Skeletal muscle satellite cell (primary cell): ENCODE data around the gene GRK3.

ENCODE experiments used
- H3K27me3 ChIP-seq: 2 replicates; pipeline ENCODE4 v1.7.0; 2013; ENCODE audit warnings: low read length; ENCODE audit not compliant: control insufficient read depth, insufficient read depth
- H3K36me3 ChIP-seq: 2 replicates; pipeline ENCODE4 v1.7.0; 2013; ENCODE audit warnings: mild to moderate bottlenecking, control low read depth, low read length; ENCODE audit not compliant: insufficient read depth
- H3K4me1 ChIP-seq: 2 replicates; pipeline ENCODE4 v1.7.0; 2013; ENCODE audit warnings: low read length; ENCODE audit not compliant: control insufficient read depth, insufficient read depth
- H3K4me2 ChIP-seq: 2 replicates; pipeline ENCODE4 v1.7.0; 2013; ENCODE audit warnings: mild to moderate bottlenecking, low read length
- H3K4me3 ChIP-seq: 2 replicates; pipeline ENCODE4 v1.7.0; 2013; ENCODE audit warnings: low read length
- H3K9ac ChIP-seq: 2 replicates; pipeline ENCODE4 v1.7.0; 2013; ENCODE audit warnings: mild to moderate bottlenecking, low read depth, low read length, moderate library complexity
- H3K9me3 ChIP-seq: replicated peaks from 2 replicates; pipeline ENCODE4 v1.7.0; 2013; ENCODE audit warnings: mild to moderate bottlenecking, control low read depth, low read length

GRK3 gene

DNA sequence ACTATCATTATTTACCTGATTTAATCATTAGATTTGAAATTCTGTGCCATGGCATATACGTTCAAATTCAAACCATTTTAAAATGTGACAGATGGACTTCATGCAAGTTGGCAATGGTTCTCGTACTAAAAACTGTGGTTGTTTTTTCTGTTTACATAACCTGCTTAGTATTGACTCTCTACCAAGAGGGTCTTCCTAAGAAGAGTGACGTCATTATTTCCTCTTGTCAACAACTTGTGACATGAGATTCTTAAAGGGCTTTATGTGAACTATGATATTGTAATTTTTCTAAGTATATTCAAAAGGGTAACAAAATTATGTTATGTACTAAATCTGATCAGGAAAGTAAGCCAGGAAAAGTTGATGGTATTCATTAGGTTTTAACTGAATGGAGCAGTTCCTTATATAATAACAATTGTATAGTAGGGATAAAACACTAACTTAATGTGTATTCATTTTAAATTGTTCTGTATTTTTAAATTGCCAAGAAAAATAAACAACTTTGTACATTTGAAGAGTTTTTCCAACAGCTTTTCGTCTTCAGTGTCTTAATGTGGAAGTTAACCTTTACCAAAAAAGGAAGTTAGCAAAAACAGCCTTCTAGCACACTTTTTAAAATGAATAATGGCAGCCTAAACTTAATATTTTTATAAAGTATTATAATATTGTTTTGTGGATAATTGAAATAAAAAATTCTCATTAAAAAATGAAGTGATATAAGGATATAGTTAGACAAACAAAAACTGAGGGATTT lies 87.0 kb downstream of the GRK3 start:
- H3K9me3 ChIP-seq: no peaks in the 10 kb centered on the region
- no peaks in the 10 kb centered on the region for H3K36me3 ChIP-seq
- H3K27me3 ChIP-seq: peaks cover 3% of the 10 kb centered on the region
- H3K9ac ChIP-seq: no peak overlapping the region
- H3K4me2 ChIP-seq: no peak overlapping the region
- H3K4me3 ChIP-seq: no peak overlapping the region
- peaks cover 3% of the 10 kb centered on the region for H3K4me1 ChIP-seq

- H3K4me3 ChIP-seq: no peak overlapping the region
- H3K27me3 ChIP-seq: peaks cover 4% of the 10 kb centered on the region
- H3K4me2 ChIP-seq: no peak overlapping the region
- H3K9ac ChIP-seq: no peak overlapping the region
- no peaks in the 10 kb centered on the region for H3K9me3 ChIP-seq
- no peaks in the 10 kb centered on the region for H3K36me3 ChIP-seq
- H3K4me1 ChIP-seq: no peaks in the 10 kb centered on the region
Observed at GRCh38 chr22:25654676-25655075, 90.2 kb downstream of the GRK3 start.

DNA sequence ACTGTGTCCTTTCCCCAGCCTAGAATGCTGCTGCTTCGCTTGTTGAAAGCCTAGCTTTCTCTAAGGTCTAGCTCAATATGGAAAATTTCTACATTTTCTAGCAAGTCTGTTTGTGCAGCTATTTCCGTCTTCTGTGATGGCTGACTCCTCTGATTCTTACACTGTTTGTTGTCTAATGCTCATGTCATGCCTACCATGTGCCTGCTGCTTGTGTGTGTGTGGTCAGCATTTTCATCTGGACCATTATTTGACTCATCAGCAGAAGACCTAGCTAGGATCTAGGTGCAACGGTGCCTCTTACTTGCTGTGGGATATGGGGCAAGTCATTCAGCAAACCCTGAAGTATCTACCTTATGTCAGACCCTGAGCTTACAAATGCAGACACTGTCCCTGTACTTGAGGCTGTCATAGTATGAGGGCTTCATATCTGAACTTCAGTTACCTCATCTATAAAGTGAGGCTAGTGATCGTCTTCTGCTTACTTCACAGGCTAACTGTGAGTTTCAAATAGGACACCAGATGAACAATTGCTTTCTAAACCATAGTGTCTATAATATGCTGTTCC lies 91.0 kb downstream of the GRK3 start:
- Histone ChIP-seq H3K4me3 (no peak overlapping the region), H3K9me3 (no peaks in the 10 kb centered on the region), H3K36me3 (no peaks in the 10 kb centered on the region), H3K4me2 (no peak overlapping the region), H3K9ac (no peak overlapping the region), H3K4me1 (no peaks in the 10 kb centered on the region), H3K27me3 (peaks cover 10% of the 10 kb centered on the region)

DNA sequence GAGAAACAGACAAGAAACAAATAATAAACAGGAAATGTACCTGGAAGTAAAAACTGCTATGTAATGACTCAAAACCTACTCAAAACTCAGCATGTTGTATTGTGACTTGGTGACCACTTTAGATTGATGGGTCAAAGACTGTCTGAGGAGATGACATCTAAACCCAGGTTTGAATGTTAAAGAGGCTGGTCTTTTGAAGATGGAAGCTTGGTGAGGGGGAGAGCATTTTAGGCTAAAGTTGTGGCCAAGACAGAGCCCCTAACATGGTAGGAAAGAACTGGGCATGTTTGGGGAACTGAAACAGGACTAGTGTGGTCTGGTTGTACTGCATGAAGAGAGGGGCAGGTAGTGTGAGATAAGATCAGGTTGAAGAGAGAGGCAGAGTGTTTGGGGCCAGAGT lies 92.2 kb downstream of the GRK3 start:
- no peaks in the 10 kb centered on the region for H3K4me1 ChIP-seq
- H3K9ac ChIP-seq: no peak overlapping the region
- H3K4me3 ChIP-seq: no peak overlapping the region
- H3K27me3 ChIP-seq: peaks cover 10% of the 10 kb centered on the region
- no peak overlapping the region for H3K4me2 ChIP-seq
- no peaks in the 10 kb centered on the region for H3K36me3 ChIP-seq
- no peaks in the 10 kb centered on the region for H3K9me3 ChIP-seq

DNA sequence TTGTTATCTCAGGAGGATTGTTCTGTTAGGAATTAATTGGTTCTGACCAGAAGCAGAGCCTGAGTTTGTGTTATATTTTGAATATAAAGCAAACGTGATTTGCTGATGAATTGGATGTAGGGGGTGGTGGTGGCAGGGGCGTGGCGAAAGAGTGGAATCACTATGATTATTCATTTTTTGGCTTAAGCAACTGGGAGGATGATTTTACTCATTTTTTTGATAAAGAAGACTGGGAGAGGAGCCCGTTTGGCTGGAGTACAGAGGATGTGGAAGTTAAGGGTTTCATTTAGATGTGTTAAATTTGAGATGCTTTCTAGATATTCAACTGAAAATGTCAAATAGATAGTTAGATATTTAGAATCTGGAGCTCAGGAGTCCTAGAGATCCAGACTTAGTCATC lies 94.2 kb downstream of the GRK3 start:
- no peak overlapping the region for H3K4me2 ChIP-seq
- H3K36me3 ChIP-seq: no peaks in the 10 kb centered on the region
- H3K4me3 ChIP-seq: no peak overlapping the region
- H3K4me1 ChIP-seq: no peaks in the 10 kb centered on the region
- no peak overlapping the region for H3K9ac ChIP-seq
- no peaks in the 10 kb centered on the region for H3K9me3 ChIP-seq
- H3K27me3 ChIP-seq: peaks cover 10% of the 10 kb centered on the region

DNA sequence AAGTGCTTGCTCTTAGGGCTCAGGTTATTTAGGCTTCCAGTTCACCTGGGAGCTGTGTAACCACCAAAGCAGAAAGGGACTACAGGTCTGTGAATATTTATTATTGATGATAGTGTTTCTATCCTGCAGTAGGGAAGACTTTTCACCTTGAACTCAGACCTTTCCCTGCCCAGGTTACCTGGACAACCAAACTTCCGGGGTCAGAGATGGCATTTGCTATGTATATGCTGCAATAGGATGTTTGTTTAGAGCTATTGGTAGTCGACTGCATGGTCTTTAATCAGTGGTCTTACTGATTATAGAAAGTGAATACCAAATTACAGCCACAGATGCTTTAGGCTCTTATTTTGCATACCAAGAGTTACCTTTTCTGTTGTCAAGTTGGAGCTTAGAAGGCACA lies 94.9 kb downstream of the GRK3 start:
- Histone ChIP-seq H3K36me3 (no peaks in the 10 kb centered on the region), H3K9ac (no peak overlapping the region), H3K27me3 (peaks cover 10% of the 10 kb centered on the region), H3K4me2 (no peak overlapping the region), H3K4me3 (no peak overlapping the region), H3K4me1 (no peaks in the 10 kb centered on the region), H3K9me3 (no peaks in the 10 kb centered on the region)

- H3K36me3 ChIP-seq: no peaks in the 10 kb centered on the region
- no peak overlapping the region for H3K9ac ChIP-seq
- no peaks in the 10 kb centered on the region for H3K4me1 ChIP-seq
Observed at GRCh38 chr22:25660336-25660735, 95.9 kb downstream of the GRK3 start.

GRCh38 chr22:25661073-25661472 lies 96.6 kb downstream of the GRK3 start:
- Histone ChIP-seq H3K27me3 (peaks cover 7% of the 10 kb centered on the region), H3K9ac (no peak overlapping the region), H3K36me3 (no peaks in the 10 kb centered on the region), H3K4me1 (no peaks in the 10 kb centered on the region), H3K4me2 (no peak overlapping the region), H3K4me3 (no peak overlapping the region), H3K9me3 (no peaks in the 10 kb centered on the region)

More at GRCh38 chr22:25660336-25660735, 95.9 kb downstream of the GRK3 start:
- no peak overlapping the region for H3K4me3 ChIP-seq
- no peaks in the 10 kb centered on the region for H3K9me3 ChIP-seq
- peaks cover 7% of the 10 kb centered on the region for H3K27me3 ChIP-seq
- no peak overlapping the region for H3K4me2 ChIP-seq

- no peak overlapping the region for H3K4me2 ChIP-seq
- H3K9ac ChIP-seq: no peak overlapping the region
- H3K4me3 ChIP-seq: no peak overlapping the region
- H3K36me3 ChIP-seq: no peaks in the 10 kb centered on the region
- H3K27me3 ChIP-seq: peaks cover 7% of the 10 kb centered on the region
- H3K4me1 ChIP-seq: peaks cover 5% of the 10 kb centered on the region
- H3K9me3 ChIP-seq: no peaks in the 10 kb centered on the region
Observed at GRCh38 chr22:25663654-25664053, 99.2 kb downstream of the GRK3 start.

DNA sequence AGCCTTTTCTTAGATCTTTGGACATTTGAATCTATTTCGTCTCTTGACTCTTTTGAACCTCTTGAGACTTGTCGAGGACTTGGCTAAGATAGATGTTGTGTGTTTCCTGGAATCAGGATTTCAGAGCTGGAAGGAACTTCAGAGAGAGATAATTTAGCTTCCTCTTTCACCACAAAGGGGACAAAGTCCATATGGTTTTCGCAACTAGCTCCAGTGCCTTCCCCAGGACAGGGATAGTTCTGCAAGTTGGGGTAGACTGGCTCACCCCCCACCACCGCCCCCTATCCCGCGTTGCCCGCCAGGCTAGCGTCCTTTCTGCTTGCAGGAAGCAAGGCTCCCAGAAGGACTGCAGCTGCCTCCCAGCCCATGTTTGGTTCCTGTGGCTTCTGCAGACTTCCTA lies 101.8 kb downstream of the GRK3 start:
- Histone ChIP-seq H3K4me2 (no peak overlapping the region), H3K4me3 (no peak overlapping the region), H3K27me3 (no peaks in the 10 kb centered on the region), H3K4me1 (peaks cover 5% of the 10 kb centered on the region), H3K9ac (no peak overlapping the region), H3K9me3 (no peaks in the 10 kb centered on the region), H3K36me3 (no peaks in the 10 kb centered on the region)

GRCh38 chr22:25668437-25668836 lies 104.0 kb downstream of the GRK3 start:
- no peaks in the 10 kb centered on the region for H3K9me3 ChIP-seq
- peaks cover 5% of the 10 kb centered on the region for H3K4me1 ChIP-seq
- H3K36me3 ChIP-seq: no peaks in the 10 kb centered on the region
- no peak overlapping the region for H3K4me2 ChIP-seq
- no peak overlapping the region for H3K4me3 ChIP-seq
- H3K27me3 ChIP-seq: no peaks in the 10 kb centered on the region
- no peak overlapping the region for H3K9ac ChIP-seq
